AG04450 (cell line): ENCODE results near the gene RPS14. TPM values are rescaled to one million over a fixed set of nuclear protein-coding genes. Genes with fewer than 3 reads are reported as not detected.
A peak's percentile ranks its signal among the peaks of the same experiment; 100 is the strongest.

Experiments used
- CTCF ChIA-PET: fragments of 300-600, 350-600 bp; formaldehyde crosslinking; extraction: SDS; loops from one replicate; lab custom pipeline; 2022; ENCODE audit warnings: antibody characterized with exemption, inconsistent platforms; lab: Charles Lee
- POLR2A ChIA-PET: fragments of 350-600 bp; formaldehyde crosslinking; extraction: SDS; loops from one replicate; lab custom pipeline; 2021; ENCODE audit warnings: antibody characterized with exemption, inconsistent platforms; lab: Yijun Ruan, JAX
- DNase-seq: peaks from one replicate; pipeline ENCODE4 v3.0.0-alpha.2; 2011; ENCODE audit warnings: low read depth, low spot score
- H3K27ac ChIP-seq: one replicate; pipeline ENCODE4 v1.5.1; 2012; ENCODE audit warnings: low read depth, low read length, control low read depth
- H3K27me3 ChIP-seq: one replicate; pipeline ENCODE4 v1.6.0; 2012; ENCODE audit warnings: low read length; ENCODE audit not compliant: control insufficient read depth, insufficient read depth
- H3K4me3 ChIP-seq: 2 replicates; pipeline ENCODE4 v1.5.1; 2011; ENCODE audit warnings: mild to moderate bottlenecking, low read depth, low read length, control low read depth
- H3K9me3 ChIP-seq: 2 replicates; pipeline ENCODE4 v1.5.1; 2012; ENCODE audit warnings: low read length; ENCODE audit not compliant: control insufficient read depth, insufficient read depth
- polyA minus RNA-seq: library from RNA; depleted of rRNA, polyadenylated mRNA; stranded (reverse); fragments of >200 nt; gene quantifications from 2 replicates; pipeline ENCODE4 v1.2.3, GENCODE V29; 2011; rRNA and poly(A)+ RNA removed
- polyA plus RNA-seq: library from polyadenylated mRNA; depleted of rRNA; stranded (reverse); fragments of >200 nt; gene quantifications from 2 replicates; pipeline ENCODE4 v1.2.3, GENCODE V29; 2011; rRNA removed
- TF ChIP-seq, protein P1 (sequence below): IDR thresholded peaks from 2 replicates; pipeline ENCODE4 v1.5.1; 2011; ENCODE audit warnings: low read depth, low read length, control low read depth, inconsistent platforms

The RPS14 gene
- polyA plus RNA-seq (3,620 and 4,046 TPM in 2 replicates), polyA minus RNA-seq (932 and 933 TPM in 2 replicates)

DNA sequence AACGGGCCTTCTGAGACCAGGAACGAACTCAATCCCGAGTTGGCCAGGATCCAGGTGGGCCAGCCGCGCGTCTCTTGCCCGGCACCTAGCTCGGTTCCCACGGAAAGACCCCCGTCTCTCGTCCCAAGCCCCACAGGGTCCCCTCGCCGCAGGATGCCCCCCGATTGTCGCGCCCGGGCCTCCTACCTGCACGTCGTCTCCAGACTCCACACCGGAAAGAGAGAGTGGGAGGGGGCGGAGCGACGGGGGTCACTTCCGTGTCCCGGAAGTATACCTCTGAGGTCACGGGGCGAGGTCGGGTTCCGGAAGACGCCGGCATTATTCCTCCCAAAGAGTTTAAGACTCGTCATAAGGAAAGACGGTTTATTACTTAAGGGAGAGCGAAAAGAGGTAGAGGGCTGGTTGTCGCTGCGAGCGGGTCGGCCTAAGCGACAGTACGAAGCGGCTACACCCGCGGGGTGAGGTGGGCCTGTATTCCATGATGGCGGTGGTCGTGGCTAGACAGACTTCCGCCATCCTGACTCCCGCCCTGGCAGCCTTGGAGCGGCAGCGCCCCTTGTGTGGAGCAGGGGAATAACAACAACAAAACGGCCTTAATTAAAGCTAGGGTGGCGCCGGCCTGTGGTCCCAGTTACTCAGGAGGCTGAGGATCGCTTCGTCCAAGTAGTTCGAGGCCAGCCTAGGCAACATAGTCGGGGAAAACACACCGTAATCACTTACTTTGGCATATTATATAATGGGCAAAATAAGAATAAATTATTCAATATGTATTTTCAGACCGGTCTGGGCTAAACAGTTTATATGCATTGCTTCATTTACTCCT lies at the start of gene RPS14:
Gene RPS14, minus strand, starts transcription at position 223 of the 823 bp plus-strand sequence. CDS start 2,006 bp downstream, outside the sequence.
- ChIA-PET POLR2A (interaction anchor here (0.6 to 1.6 kb wide), 15 partner anchors 10 to 317 kb away, joined by 3 to 7 read pairs (median 3); partner anchors contain the start of gene RBM22), CTCF (interaction anchor here (0.6 to 2.0 kb wide), 29 partner anchors 9 to 433 kb away, joined by 3 to 19 read pairs (median 4); no protein-coding TSS in a partner anchor)
- Histone ChIP-seq H3K4me3 (peak within 1 kb of the TSS; percentile 97), H3K9me3 (peaks cover 8% of the 10 kb centered on the region; the same call in 1 of the 2 replicates), H3K27me3 (no peaks in the 10 kb centered on the region), H3K27ac (peak within 1 kb of the TSS; percentile 94)
- DNase-seq, result peak; percentile 76
- TF ChIP-seq, protein P1, sequence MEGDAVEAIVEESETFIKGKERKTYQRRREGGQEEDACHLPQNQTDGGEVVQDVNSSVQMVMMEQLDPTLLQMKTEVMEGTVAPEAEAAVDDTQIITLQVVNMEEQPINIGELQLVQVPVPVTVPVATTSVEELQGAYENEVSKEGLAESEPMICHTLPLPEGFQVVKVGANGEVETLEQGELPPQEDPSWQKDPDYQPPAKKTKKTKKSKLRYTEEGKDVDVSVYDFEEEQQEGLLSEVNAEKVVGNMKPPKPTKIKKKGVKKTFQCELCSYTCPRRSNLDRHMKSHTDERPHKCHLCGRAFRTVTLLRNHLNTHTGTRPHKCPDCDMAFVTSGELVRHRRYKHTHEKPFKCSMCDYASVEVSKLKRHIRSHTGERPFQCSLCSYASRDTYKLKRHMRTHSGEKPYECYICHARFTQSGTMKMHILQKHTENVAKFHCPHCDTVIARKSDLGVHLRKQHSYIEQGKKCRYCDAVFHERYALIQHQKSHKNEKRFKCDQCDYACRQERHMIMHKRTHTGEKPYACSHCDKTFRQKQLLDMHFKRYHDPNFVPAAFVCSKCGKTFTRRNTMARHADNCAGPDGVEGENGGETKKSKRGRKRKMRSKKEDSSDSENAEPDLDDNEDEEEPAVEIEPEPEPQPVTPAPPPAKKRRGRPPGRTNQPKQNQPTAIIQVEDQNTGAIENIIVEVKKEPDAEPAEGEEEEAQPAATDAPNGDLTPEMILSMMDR, result peak; percentile 85

DNA sequence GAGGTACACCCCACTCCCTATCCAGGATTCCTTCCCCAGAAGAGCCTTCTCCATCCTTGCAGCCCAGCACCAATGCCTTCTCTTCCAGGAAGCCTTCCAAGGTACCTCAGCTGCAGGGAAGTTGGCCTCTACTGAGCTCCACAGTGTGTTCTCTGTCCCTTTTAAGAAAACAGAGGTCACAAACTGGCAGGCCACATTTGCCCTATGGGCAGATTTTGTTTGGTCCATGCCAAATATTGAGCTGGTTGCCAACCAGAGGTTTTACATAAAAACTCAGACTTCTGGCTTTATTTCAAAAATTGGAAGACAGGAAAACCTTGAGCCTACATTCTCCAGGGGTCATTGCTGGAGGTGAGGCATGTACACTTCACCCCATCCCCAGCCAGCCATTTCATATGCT lies 49.4 kb upstream of the RPS14 start:
- TF ChIP-seq, protein P1, result no peak
- no peaks in the 10 kb centered on the region for H3K9me3 ChIP-seq
- no peak overlapping the region for H3K27ac ChIP-seq
- DNase-seq, result no peak
- ChIA-PET POLR2A (interaction anchor here (1.8 to 1.9 kb wide), 2 partner anchors 10 to 17 kb away, joined by 5 to 19 read pairs; no protein-coding TSS in a partner anchor), CTCF (interaction anchor here (1.1 to 2.9 kb wide), 2 partner anchors 9 to 40 kb away, joined by 3 to 11 read pairs; no protein-coding TSS in a partner anchor)
- H3K27me3 ChIP-seq, result no peaks in the 10 kb centered on the region
- H3K4me3 ChIP-seq, result peak overlapping the region; percentile 47; the same call in 1 of the 2 replicates

DNA sequence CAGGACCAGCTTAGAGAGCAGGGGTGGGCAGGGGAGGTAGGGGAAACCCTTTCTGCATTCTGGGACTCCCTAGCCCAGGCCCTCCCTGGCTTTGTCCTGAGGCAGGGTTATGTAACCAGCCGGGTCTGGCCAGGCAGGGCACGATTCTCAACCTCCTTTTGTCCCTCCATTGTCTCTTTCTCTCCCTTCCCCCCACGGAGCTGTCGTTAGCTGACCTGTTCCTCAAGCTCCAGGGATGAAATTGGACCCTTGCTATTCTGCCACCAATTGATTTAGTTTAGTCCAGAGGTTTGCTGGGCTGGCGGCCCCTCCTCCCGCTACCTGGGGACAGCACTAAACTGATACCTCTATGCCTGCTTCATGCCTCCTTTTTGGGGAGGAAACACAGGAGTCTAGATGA lies 49.0 kb upstream of the RPS14 start:
- peak overlapping the region; percentile 47 for H3K4me3 ChIP-seq
- ChIA-PET CTCF (interaction anchor here (0.9 to 2.9 kb wide), 4 partner anchors 18 to 163 kb away, joined by 3 to 11 read pairs (median 4); no protein-coding TSS in a partner anchor), POLR2A (interaction anchor here (1.0 to 2.1 kb wide), 7 partner anchors 9 to 49 kb away, joined by 3 to 19 read pairs (median 5); partner anchors contain the start of gene RPS14)
- no peaks in the 10 kb centered on the region for H3K27me3 ChIP-seq
- no peak for DNase-seq
- peak overlapping the region; percentile 91 for H3K27ac ChIP-seq
- TF ChIP-seq, protein P1, result no peak
- no peaks in the 10 kb centered on the region for H3K9me3 ChIP-seq

DNA sequence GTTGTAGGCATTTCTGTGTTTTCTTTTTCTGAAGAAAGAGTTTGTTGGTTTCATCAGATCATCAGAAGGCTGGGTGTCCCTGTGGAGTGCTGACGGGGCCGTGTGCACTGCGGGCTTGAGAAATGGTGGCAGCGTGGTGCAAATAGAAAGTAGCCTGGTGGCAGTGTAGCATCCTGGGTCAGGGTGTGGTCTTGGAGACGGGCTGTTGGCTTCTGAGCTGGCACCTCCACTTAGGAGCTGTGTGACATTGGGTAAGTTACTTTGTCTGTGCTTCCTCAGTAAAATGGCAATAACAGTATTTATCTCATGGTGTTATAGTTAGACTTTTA lies 48.4 kb upstream of the RPS14 start:
- POLR2A ChIA-PET, result interaction anchor here (0.6 to 2.1 kb wide), 14 partner anchors 9 to 1243 kb away, joined by 3 to 19 read pairs (median 4); partner anchors contain the start of gene RPS14
- no peaks in the 10 kb centered on the region for H3K9me3 ChIP-seq
- DNase-seq, result no peak
- H3K4me3 ChIP-seq, result peak overlapping the region; percentile 47
- no peaks in the 10 kb centered on the region for H3K27me3 ChIP-seq
- TF ChIP-seq, protein P1, result no peak
- H3K27ac ChIP-seq, result peak overlapping the region; percentile 91
- CTCF ChIA-PET, result interaction anchor here (0.9 to 2.9 kb wide), 4 partner anchors 18 to 164 kb away, joined by 3 to 11 read pairs (median 4); no protein-coding TSS in a partner anchor
